GM19397 (cell line): ENCODE measurements around the gene INPP4B.

Experiments
- ATAC-seq: cut with Tn5 transposase; IDR thresholded peaks from one replicate; pipeline ENCODE4 v1.9.1; 2021; ENCODE audit warnings: mild to moderate bottlenecking, moderate library complexity; ENCODE audit not compliant: unreplicated experiment

INPP4B gene

DNA sequence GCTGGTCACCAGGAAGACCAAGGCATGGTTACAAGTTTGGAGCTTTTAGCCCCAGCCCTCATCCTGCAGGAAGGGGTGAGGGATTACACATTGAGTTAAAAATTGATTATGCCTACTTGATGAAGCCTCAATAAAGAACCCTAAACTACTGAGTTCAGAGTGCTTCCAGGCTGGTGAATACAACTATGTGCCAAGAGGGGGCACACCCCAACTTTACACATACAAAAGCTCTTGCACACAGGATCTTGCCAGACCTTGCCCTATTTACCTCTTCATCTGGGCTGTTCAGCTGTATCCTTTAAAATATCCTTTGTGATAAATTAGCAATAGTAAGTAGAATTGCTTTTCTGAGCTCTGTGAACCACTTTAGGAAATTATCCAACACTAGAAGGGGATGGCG lies 489.3 kb downstream of the INPP4B start:
- ATAC-seq, result no peak

GRCh38 chr4:142356118-142356759 lies 489.9 kb downstream of the INPP4B start:
- no peak for ATAC-seq

- no peak for ATAC-seq
Observed at GRCh38 chr4:142355421-142355930, 490.6 kb downstream of the INPP4B start.

DNA sequence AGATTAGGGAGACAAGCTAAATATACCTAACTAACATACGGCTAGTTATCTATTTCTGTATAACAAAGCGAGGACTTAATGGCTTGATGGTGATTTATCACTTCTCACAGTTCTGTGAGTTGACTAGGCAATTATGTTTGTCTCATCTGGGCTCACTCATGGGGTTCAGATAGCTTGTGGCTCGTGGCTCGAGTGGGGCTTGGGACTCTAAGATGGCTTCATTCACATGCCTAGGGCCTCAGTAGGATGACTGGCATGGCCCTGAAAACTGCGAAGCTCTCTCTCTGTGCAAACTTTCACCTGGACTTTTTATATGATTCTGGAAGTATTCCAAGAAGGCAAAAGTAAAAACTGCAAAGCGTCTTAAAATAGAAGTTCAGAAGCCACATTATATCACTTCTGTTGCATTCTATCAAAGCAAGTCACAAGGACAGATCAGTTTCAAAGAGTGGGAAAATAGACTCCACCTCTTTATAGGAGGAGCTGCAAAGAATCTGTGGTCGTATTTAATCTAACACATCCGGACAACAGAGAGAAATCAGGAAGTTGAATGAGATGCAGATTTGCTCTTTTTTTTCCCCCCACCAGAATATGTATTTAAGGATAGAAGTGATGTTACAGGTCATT lies 491.2 kb downstream of the INPP4B start:
- ATAC-seq, result no peak

GRCh38 chr4:142354041-142354440 lies 492.1 kb downstream of the INPP4B start:
- ATAC-seq, result no peak

DNA sequence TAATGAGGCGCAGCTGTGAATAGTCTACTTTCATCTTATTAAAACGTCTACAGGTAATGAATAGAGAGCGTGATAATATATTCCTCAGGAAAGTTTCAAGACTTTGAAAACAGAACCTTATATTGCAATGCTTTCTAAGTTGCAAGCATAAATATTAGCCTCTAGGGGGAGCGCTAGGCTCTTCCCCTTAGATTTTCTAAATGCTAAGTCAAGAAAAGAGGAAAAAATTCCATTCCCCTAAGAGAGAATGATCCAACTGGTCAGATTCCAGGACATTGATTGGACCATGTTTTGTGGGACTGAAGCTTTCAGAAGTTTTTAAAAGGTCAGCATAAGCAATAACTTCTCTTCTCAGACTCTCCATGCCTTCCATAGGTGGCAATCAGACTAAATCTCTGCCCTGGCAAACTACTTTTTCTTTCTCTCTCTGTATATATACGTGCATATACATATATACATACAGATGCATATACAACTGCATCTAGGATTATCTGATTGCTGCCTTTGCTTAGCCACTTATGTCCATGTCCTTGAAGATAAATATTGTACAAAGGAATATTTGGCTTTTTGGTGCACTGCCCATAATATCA lies 492.9 kb downstream of the INPP4B start:
- no peak for ATAC-seq

DNA sequence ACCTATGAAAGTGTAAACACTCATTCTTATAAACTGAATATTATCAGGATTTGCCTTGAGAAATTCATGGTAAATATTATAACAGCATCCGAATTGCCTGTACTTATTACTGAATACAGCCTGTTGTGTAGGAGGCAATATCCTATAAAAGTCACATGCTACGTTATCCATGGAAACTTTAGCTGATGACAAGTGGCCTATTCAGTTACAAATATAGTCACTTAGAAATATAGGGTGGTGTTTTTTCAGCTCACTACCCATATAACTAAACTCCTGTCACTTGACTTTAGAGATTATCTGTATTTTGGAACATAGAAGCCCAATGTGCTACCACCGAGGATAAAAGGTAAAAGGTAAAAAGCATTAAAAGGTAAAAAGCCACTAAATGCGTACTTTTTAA lies 493.4 kb downstream of the INPP4B start:
- ATAC-seq, result no peak

DNA sequence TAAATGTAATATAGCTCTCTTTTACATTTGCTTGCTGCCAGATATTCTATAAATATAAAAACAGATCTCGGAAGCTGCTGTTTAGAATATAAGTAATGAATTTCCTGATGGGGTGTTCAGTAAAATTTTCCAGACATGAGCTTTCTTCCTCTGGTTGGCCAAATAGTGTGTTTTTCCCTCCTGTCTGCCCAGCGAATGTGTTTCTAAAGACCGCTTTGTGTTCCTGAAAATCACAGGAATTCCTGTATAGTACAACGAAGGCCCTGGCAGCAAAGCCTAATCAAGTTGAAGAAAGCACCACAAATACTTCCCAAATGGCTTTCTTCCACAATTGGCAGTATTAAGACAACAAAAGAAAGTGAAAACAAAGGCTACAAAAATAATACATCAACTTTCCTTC lies 494.1 kb downstream of the INPP4B start:
- no peak for ATAC-seq

DNA sequence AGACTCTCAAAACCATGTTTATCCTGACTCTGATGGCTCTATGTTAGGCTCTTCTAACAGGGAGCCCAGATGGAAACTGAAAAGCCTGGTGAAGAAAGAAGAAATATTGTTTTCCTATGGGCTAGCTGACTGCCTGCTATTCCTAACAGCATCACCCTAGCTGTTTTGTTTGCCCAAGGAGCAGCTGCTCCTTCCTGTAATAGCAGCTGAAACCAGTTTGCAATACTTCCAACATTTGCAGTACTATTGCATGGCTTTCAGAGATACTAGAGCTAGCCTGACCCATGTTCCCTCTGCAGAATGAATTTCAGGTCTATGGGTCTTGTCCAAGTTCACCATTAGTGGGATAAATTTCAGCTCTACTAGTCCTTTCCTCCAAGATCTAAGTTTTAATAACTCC lies 495.2 kb downstream of the INPP4B start:
- ATAC-seq, result no peak

DNA sequence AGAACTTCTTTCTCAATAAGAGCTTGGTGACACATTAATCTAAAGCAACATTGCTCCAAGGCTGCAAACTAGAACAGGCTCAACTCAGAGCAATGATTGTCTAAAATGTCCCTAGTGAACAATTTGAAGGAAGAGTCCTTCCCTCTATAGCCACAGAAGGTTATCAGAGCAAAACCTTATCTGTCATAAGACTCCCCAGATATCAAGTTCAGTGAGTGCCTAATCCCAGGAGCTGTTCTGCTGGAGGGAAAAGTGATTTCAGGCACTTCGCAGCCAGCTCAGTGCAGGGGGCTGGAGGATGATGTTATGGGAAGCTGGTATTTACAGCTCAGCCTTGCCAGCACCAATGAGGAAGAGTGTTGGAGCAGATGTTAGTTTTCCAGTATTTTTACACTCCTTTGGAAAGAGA lies 497.5 kb downstream of the INPP4B start:
- ATAC-seq, result no peak

GRCh38 chr4:142347241-142347640 lies 498.9 kb downstream of the INPP4B start:
- ATAC-seq, result no peak

DNA sequence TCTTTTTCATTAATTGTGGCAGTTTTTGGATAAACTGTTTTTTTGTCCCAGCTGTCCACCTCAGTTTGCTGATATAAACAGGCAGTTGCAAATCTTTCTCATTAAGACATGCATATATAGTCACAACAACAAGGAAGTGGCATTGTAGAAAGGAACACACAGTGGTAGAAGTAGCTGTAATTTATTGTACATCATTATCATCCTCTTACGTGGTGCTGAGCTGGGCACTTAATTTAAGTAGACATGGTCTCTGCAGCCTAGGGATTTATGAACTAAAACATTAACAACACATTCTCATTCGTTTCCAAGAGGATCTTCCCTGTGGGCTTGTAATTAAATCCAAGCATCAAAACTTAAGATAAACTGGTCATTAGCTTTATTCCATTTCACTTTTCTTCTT lies 500.2 kb downstream of the INPP4B start:
- ATAC-seq, result no peak

- ATAC-seq, result no peak
Observed at GRCh38 chr4:142341268-142341667, 504.8 kb downstream of the INPP4B start.

DNA sequence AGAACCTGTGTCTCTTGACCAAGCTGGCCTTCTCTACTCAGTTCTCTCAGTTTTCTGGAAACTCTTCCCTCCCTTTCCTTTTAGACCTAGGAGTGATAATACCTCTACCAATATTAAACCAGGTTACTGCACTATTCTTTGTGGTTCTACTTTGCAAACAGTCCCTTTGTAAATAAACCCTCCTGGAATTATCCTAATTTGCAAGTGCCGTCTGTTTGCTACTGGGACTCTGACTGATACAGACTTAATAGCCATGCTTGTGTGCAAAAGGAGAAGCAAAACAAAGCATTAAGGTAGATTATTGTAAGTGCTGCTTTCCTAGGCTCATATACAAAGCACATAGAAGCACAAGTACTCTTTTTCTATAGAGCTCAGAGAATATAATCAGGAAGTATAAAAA lies 507.0 kb downstream of the INPP4B start:
- ATAC-seq, result no peak

DNA sequence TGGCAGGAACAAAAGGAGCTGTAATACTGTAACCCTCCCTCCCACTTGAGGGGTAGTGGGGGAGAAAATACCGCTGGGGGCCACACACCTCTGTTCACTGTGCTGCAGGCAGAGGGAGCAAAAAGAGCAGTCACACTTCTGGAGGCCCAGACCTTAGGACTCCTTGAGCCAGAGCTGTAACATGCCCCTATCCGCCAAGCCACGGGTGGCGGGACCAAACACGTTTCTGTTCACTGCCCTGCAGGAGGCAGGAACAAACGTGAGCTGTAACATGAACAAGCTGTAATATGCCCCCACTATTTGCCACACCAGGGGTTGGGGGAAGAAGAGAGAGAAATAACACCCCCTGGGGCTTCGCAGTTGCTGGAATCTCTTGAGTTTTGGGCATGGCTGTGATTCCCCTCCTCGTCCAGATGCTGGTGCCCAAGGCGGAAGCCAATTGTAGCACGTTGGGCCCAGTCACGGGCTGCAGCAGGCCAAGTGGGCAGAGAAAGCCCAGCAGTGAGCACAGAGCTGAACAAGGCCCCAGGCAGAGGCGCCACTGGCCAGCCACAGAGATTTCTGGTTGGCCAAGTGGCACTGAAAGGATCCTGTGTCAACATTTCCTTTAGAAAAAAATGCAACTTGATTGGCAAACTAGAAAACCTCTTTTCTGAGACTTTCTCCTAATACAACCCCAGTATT lies 509.7 kb downstream of the INPP4B start:
- ATAC-seq, result no peak

- no peak for ATAC-seq
Observed at GRCh38 chr4:142334931-142335330, 511.2 kb downstream of the INPP4B start.

- ATAC-seq, result no peak
Observed at GRCh38 chr4:142331646-142332045, 514.5 kb downstream of the INPP4B start.

- ATAC-seq, result no peak
Observed at GRCh38 chr4:142331132-142331531, 515.0 kb downstream of the INPP4B start.

- ATAC-seq, result no peak
Observed at GRCh38 chr4:142330311-142330710, 515.8 kb downstream of the INPP4B start.

- no peak for ATAC-seq
Observed at GRCh38 chr4:142329313-142329712, 516.8 kb downstream of the INPP4B start.

DNA sequence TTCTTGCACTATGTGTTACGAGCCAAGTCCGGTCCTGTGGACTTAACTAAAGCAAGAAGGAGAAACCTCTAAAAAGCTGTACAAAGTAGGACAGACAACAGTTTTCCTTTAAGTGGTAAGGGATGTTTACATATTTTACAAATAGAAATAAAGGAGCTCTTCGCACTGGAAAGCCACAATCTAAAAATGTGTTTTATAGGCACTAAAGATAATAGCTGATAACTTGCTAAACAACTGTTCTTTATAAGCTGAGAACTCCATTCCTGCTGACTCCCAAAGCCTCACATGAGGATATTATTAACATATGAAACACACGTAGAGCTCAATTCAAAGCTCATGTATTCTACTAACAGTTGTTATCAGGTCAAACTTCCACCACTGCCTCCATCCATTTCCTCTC lies 519.9 kb downstream of the INPP4B start:
- no peak for ATAC-seq

- no peak for ATAC-seq
Observed at GRCh38 chr4:142324572-142324971, 521.5 kb downstream of the INPP4B start.
